GM19035 (cell line): ENCODE measurements around the gene CIC.

ENCODE experiments used
- ATAC-seq: cut with Tn5 transposase; IDR thresholded peaks from one replicate; pipeline ENCODE4 v1.9.1; 2021; ENCODE audit not compliant: unreplicated experiment

CIC gene

GRCh38 chr19:42306646-42307045, 37.6 kb downstream of the CIC start:
- no peak for ATAC-seq

GRCh38 chr19:42309686-42310085, 40.6 kb downstream of the CIC start:
- no peak for ATAC-seq

GRCh38 chr19:42311657-42312056, 42.6 kb downstream of the CIC start:
- ATAC-seq = no peak

- no peak for ATAC-seq
Measured at GRCh38 chr19:42312370-42312769, 43.3 kb downstream of the CIC start.

DNA sequence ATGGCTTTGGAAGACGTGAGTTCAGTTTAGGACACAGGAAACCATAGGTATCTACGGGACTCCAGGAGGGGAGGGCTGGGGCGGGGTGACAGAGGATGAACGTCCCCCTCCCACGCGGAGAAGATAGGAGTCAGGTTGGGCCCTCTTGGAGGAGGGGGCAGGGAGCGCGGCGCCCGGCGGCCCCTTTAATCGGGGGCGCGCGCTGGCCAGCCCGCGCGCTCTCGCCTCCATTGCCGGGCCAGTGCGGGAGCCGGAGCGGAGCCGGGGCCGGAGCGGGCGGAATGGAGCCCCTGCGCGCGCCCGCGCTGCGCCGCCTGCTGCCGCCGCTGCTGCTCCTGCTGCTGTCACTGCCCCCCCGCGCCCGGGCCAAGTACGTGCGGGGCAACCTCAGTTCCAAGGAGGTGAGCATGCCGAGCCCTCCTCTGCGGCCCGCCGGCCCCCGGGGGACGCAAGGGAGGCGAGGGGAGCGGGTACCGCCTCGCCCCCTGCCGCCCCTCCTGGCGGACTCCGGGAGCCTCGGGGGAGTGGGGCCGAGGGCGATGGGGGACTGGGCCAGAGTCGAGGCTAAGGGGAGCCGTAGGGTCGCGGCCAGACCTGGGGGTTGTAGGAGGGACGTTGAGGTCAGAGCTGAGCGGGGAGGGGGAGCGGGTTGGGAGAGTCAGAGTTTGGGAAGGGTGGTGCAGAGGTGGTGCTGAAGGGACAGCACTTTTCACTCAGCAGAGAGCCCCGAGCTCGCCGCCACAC, 44.2 kb downstream of the CIC start, which contains the start of gene TMEM145:
Gene TMEM145, plus strand, starts transcription at position 214 of the 744 bp plus-strand sequence. Its CDS starts 68 bp downstream, at position 282.
- ATAC-seq = no peak

DNA sequence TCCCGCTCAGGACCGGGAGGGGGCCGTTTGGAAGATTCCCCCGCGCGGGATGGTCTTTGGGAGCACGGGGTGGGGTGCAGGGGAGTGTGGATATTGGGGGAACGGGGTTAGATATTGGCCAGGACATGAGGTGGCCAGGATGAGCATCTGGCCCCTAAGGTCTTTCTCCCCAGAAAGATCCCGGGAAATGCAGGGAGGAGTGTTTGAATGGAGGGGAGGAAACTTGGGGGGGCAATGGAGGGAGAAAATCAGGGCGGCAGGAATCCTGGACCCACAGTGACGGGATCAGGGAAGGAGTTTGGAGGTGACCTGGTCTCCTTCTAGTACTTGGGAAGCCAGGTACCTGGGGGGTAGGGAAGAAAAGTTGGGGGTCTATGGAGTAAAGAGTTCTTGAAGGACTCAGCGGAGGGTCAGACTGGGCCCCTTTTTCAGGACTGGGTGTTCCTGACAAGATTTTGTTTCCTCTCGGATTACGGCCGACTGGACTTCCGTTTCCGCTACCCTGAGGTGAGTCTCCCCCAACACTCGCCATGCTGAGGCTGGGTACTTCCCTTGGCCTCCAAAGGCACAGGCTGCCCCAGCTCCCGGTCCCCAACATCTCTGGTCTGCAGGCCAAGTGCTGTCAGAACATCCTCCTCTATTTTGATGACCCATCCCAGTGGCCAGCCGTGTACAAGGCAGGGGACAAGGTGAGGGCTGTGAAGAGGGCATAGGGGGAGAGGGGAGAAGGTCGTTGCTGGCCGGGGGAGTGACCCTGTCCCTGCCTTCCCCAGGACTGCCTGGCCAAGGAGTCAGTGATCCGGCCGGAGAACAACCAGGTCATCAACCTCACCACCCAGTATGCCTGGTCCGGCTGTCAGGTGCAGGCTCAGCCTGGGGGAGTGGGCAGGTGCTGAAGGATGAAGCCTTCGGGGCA, 45.0 kb downstream of the CIC start:
- no peak for ATAC-seq

GRCh38 chr19:42315024-42315423, 46.0 kb downstream of the CIC start:
- ATAC-seq = no peak

DNA sequence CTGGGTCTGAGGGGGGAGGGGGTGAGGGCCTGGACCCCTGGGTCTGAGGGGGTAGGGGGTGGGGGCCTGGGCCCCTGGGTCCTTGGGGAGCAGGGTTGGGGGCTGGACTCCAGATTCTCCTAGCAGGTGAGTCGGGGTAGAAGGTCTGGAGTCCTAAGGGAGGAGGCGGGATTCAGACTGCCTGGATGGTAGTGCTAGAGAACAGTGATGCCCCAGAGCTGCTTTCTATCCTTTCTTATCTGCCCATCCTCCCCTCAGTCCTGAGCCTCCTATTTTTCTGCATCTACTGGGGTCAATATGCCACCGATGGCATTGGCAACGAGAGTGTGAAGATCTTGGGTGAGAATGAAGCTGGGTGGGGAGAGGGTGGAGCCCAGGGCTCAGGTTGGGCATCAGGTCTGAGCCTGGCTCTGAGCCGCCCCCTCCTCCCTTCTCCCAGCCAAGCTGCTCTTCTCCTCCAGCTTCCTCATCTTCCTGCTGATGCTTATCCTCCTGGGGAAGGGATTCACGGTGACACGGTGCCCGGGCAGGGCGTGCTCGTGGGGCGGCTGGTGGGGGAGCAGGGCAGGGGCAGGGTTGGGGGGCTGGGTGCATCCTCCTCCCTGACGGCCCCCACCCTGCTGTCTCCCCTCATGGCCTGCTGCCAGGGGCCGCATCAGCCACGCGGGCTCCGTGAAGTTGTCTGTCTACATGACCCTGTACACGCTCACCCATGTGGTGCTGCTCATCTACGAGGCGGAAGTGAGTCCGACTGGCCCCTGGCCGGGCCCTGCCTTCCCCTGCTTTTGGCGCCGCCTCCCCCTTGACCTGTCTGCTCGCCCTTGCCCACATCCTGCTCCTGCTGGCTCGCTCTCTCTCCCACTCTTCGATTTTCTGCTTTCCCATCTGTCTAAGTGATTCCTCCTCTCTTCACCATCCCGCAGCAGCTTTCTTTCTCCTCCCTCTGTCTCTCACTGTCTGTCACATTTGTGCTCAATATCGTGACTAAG, 47.5 kb downstream of the CIC start:
- ATAC-seq = no peak

DNA sequence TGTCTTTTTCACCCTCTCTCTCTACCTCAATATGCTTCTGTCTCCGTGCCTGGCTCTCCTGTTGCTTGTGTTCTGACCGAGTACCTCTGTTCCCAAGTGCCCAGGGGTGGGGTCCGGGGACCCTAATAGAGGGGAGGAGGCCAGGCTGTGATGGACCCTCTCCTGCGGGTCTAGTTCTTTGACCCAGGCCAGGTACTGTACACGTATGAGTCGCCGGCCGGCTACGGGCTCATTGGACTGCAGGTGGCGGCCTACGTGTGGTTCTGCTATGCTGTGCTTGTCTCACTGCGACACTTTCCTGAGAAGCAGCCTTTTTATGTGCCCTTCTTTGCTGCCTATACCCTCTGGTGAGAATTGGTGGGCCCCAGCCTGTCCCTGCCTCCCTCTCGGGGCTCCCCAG, 48.5 kb downstream of the CIC start:
- no peak for ATAC-seq

DNA sequence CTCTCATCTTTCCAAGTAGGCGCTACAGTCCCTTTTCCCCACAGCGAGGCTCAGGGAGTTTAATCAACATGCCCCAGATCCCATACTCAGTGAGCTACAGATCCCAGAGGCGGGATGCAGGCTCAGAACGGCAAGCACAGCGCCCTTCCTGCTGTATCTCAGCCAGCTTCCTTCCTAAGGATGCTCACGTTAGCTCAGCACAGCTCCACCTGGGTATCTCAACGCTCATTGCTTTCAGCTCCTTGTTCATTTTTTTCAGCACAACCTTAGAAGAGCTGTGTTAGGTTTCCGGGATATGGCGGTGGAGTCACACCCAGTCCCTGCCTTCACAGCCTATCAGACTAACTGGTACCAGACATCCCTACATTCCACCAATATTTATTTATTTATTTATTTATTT, 53.3 kb downstream of the CIC start:
- ATAC-seq = no peak

DNA sequence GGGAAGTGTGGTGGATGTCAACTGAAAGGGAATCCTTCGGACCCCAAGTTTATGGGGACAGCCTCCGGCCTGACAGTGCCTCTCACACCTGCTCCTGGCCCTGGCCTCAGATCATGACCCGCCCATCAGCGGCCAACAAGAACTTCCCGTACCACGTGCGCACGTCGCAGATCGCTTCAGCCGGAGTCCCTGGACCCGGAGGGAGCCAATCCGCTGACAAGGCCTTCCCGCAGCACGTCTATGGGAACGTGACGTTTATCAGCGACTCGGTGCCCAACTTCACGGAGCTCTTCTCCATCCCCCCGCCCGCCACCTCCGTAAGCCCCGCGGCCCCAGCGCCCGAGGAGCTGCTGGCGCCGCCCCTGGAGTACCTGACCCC, 54.4 kb downstream of the CIC start:
- no peak for ATAC-seq

DNA sequence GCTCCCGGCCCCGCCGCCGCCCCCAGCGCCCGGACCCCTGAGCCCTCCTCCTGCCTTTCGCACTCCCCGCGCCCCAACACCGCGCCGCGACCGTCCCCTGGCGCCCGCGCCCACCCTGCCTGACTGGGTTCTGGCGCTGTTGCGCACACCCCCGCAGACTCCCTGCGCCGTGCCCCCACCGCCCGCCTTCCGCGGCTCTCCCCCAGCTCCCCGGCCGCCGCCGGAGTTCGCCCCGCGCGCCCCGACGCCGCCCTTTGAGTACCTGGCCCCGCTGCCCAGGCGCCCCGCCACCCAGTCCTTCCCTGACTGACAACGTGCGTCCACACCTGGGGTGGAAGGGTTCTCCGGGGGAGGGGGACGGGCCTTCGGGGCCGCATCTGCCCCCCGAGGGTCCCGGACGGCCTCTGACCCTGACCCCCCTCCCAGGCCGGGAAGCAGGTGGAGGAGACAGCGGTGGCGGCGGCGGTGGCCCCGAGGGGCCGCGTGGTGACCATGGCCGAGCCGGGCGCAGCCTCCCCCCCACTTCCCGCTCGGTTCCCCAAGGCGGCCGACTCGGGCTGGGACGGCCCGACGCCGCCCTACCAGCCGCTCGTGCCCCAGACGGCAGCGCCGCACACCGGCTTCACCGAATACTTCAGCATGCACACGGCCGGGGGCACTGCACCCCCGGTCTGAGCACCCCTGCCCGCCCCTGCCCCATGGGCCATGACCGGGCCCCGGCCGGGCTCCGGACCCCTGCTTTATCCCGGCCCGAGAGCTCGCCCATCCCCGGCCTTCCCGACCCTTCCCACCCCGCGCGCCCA, 55.0 kb downstream of the CIC start:
- no peak for ATAC-seq

GRCh38 chr19:42324655-42325307, 55.7 kb downstream of the CIC start:
- no peak for ATAC-seq

DNA sequence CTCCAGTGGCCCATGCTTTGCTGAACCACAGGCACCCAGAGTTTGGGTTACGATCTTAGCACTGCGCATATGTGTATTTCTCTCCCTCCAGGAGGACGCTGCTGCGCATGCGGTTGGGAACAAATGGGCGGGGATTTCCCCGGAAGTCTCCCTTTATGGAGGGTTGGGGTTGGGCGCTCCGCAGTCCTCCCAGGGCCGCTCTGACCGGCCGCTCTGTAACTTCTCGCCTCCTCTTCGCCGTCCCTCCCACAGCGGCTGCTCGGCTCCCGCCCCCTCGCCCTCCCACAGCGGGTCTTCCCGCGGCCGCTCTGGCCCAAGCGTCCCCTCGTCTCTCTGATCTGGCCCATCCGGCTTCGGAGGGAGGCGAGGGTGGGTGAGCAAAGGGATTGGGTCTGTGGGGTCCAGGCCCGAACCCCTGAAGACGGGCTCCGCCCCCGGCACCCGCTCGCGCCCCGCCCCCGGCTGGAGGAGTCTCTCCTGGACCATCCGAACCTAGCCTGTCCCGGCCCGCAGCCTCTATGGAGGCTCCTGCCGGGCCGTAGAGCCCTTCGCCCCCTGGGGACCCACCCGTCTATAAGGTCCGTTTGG, 56.4 kb downstream of the CIC start, which contains the start of gene MEGF8:
Gene MEGF8, plus strand, starts transcription at position 328 of the 588 bp plus-strand sequence. CDS start 609 bp downstream, outside the sequence.
- ATAC-seq = peak; percentile 94

GRCh38 chr19:42325896-42326771, 57.1 kb downstream of the CIC start:
- ATAC-seq = peak; percentile 14

DNA sequence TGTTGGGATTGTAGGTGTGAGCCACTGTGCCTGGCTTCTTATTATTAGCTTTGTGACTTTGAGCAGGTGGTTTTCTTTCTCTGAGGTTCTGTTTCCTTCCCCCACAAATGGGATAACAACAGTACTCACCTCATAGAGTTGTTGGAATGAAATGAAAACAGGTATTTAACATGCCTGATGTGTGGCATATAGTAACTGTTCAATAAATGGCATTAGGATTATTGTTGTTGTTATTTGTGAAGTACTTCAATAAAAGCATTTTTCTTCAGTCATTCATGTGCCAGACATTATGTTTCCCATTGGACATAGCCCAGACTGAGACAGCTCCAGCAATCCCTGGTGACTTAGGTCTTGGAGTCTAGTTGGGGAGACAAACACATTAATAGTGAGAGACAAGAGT, 57.9 kb downstream of the CIC start:
- ATAC-seq = no peak

DNA sequence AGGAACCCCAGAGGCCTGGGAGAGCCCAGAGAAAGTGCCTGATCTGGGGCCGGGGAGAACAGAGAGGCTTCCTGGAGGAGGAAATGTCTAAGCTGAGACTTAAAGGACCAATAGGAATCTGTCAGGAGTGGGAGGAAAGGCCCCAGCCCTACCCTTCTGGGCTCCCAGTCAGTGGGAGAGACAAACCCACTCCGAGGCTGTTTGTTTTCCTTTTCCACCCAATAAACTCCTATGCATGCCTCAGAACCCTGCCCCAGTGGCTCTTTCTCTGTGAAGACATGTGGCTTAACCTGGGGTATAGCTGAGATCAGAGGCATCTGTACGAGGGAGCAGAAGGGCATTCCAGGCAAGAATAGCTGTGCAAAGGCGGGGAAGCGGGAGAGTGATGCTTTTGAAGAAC, 58.3 kb downstream of the CIC start:
- no peak for ATAC-seq

- no peak for ATAC-seq
Measured at GRCh38 chr19:42328106-42328505, 59.1 kb downstream of the CIC start.
